Fibroblast of the aortic adventitia (primary cell): ENCODE data around the gene AFF3. TPM values are rescaled to one million over a fixed set of nuclear protein-coding genes. Genes with fewer than 3 reads are reported as not detected.

ENCODE experiments used
- DNase-seq: peaks from one replicate; pipeline ENCODE4 v3.0.0-alpha.2; 2010; ENCODE audit warnings: low read depth
- H3K4me3 ChIP-seq: 2 replicates; pipeline ENCODE4 v1.5.1; 2011; ENCODE audit warnings: low read depth, mild to moderate bottlenecking, control low read depth, low read length, moderate library complexity
- CTCF ChIP-seq: IDR thresholded peaks from 2 replicates; pipeline ENCODE4 v1.5.1; 2011; ENCODE audit warnings: mild to moderate bottlenecking, low read length, control low read depth, inconsistent platforms; ENCODE audit not compliant: insufficient read depth
- total RNA-seq: library from RNA; depleted of rRNA; stranded (reverse); fragments of >200 nt; gene quantifications from 2 replicates; pipeline ENCODE4 v1.2.3, GENCODE V29; 2012; ENCODE audit warnings: low replicate concordance

The AFF3 gene
- total RNA-seq, 1 donor: 4.2 TPM

- TF ChIP-seq CTCF: no peak
- no peak overlapping the region for H3K4me3 ChIP-seq
- no peak for DNase-seq
Observed at GRCh38 chr2:100077935-100078334, 64.5 kb downstream of the AFF3 start.

GRCh38 chr2:100077456-100077855 lies 64.9 kb downstream of the AFF3 start:
- no peak overlapping the region for H3K4me3 ChIP-seq
- no peak for TF ChIP-seq CTCF
- no peak for DNase-seq

- DNase-seq: no peak
- H3K4me3 ChIP-seq: no peak overlapping the region
- TF ChIP-seq CTCF: no peak
Observed at GRCh38 chr2:100075532-100075931, 66.9 kb downstream of the AFF3 start.

GRCh38 chr2:100073110-100073509 lies 69.3 kb downstream of the AFF3 start:
- no peak for DNase-seq
- H3K4me3 ChIP-seq: no peak overlapping the region
- no peak for TF ChIP-seq CTCF

GRCh38 chr2:100072503-100072902 lies 69.9 kb downstream of the AFF3 start:
- no peak for TF ChIP-seq CTCF
- no peak overlapping the region for H3K4me3 ChIP-seq
- no peak for DNase-seq

DNA sequence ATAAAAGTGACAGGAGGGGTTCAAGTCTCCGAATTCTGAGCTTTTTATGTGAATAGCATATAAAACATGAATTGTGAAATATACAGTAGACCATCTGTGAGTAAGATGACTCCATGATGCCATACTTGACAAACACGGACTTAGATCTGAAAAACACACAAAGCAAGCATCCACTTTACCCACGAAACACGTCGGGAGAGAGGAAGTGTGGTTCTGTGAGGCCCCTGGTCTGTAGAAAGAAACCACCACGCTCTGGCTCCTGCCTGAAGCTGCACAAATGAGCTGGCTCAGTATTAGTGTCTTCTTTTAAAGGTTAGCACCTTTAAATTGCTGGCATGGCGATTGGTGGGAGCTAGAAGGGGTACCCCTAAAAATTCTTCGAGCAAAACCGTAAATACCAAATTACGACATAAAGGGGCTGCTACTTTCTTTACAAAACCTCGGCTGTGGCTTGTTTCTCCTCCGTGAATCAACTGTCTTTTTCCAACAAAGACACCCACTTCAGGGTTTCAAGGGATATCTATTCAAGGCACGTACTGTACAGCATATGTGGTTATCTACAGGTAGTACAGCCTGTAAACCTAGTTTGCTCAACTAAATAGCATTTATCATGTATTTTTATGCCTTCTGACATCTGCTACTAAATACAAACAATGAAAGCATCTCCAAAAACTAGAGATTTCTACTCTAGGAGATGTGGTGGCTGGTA lies 70.9 kb downstream of the AFF3 start:
- TF ChIP-seq CTCF: no peak
- H3K4me3 ChIP-seq: no peak overlapping the region
- DNase-seq: no peak

GRCh38 chr2:100070078-100070477 lies 72.3 kb downstream of the AFF3 start:
- peak; percentile 3 for DNase-seq
- no peak for TF ChIP-seq CTCF
- H3K4me3 ChIP-seq: no peak overlapping the region
